NCI-H82 treated with DMSO at 0.1 percent for 48 hours (cell line): ENCODE results near the gene ANGPTL2.

Experiments
- DNase-seq: peaks from one replicate; lab custom pipeline; 2025; ENCODE audit not compliant: unreplicated experiment; lab: John Stamatoyannopoulos, UW

ANGPTL2 gene

DNA sequence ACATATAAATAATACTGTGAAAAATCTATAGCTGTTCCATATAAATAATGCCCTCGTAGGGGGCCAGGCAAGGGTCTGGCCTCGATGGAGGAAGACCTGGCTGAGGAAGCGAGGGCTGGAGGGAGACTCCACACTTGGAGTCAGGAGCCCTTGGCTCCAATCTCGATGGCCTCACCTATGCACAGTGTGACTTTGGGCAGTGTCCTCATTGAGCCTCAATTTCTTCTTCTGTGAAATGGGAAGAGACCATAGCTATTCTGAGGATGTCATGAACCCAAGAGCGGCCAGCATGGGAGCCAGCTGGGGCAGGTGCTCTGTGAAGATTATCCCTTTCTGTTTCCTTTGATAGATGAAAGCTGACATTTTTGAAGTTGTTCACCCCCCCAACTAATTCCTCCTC lies 24.8 kb downstream of the ANGPTL2 start:
- DNase-seq, result no peak

DNA sequence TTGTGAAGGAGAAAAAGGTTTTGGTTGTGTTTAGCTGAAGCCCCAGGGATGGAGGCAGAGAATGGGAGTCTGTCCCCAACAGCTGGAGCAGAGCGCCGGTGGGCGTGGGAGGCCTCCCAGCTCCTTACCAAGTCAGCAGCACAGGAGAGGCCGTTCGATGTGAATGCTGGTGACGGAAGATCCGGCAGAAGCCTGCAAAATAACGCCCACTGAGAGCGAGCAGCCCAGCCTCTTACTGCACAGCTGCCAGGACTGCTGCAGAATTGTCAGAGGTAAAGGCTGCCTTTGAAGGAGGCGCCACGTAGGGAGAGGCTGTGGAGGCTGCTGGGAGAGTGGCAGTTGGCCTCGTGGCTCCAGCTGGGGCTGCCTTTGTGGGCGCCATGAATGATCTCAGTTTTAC lies 26.2 kb downstream of the ANGPTL2 start:
- no peak for DNase-seq

DNA sequence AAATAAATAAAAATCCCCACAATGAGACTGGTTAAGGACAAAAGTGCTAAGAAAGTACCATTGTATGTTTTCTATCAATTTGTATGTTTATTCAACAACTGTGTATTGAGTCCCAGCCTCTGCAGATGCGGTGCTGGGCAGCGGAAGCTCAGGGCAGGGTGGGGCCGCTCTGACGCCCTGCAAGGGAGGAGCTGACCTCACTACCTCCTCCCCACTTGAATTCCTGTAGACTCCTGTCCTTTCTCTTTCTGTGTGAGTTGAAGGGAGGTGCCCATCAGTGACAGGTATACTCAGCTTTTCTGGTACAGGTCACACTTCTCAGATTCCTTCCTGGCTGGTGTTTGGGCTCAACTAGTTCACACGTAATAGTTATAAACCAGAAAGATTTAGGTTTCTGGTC lies 27.0 kb downstream of the ANGPTL2 start:
- no peak for DNase-seq

DNA sequence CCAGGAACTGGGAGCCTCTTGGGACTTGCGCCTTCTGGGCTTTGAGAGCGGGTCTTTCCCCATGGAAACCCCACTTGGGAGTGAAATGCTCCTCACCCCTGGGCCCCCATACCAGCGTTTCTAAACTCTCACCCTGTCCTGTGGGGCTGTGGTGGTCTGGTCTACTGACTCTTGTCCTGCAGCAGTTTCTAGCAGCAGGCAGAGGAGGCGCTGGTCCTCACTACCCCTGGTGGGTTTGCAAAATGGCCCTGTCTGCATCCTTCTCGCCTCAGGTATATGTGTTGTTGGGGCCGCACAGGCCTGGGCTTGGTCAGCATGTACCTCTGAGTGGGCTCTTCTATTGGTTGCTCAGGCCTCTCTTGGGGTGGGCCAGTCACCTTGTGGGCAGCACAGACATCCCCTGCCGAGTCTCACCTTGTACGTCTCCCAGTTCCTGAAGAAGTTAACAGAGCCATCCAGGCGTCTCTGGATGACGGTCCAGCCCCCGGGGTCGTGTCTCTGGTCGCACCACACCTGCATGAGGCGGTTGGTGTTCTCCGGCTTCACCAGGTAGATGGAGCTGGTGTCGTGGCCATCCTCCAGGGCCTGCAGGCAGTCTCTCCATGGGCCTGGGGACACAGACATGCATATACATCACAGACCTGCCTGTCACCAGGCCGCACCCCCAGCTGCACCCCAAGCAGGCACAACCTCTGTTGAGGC lies 29.0 kb downstream of the ANGPTL2 start:
- DNase-seq, result no peak

DNA sequence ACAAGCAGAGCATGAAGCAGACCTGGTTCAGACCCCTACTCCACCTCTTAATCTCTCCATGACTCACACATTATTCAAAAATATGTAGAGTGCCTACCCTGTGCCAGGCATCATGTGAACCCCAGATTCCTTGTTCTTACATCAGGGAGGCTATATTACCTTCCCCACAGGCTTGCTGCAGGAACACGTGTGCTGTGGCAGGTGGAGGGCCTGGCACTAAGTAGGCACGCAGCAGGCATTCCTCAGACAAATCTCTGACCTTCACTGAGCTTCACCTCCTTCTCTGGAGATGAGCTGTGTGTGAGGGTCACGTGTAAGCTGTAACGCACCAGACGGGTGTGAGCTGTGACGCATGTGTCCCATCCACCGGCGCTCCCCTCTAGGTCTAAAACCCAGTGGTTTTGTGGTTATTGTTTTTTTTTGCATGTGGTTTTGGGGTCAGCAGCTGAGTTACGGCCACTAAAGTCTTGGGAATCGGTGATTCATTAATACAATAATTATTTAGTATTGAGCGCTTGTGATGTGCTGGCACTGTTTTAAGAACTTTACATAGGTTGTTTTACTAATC lies 30.3 kb downstream of the ANGPTL2 start:
- DNase-seq, result no peak

DNA sequence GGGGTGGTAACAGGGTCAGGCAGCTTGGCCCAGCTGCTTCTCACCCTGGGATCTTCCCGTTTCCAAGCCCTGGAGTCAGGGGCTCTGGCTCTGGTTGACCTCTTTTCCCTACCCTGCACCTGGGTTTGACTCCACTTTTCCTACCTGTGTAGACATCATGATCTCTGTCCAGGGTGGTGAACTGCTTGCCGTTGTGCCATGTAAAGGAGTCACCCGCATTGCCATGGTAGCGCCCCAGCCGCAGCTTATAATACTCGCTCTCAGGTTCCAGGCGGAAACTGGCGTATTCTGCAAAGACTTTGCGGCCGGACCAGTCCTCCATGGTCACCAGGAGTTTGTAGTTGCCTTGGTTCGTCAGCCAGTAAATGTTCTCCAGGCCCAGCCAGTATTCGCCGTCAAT lies 30.9 kb downstream of the ANGPTL2 start:
- DNase-seq, result no peak

DNA sequence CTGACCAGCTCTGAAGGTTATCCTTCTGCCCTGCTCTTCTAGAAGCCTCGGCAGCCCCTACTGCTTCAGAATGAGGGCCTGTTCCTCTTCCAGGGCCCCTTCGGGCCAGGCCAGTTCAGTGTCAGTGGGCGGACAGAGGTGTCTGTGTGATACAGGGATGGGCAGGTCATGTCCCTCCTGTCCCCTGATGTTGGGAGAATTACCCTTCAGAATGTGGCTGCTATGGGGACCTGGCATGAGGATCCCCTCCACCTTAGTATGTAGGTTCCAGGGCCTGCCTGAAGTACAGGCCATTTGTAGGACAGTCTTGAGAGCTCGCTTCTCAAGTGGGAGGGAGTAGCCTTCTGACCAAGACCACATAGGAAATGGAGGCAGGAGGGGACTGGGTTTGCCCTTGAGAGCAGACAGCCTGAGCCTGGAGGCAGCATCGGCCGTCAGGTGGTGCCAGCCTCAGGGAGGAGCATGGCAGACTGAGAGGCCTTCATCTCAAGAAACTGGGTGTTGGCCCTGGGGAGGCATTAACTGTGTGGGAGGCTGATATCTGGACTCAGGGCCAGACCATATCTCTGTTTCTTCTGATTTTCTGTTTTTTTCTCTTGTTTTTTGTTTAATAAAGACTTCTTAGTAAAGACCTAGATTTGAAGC lies 32.0 kb downstream of the ANGPTL2 start:
- DNase-seq, result no peak

DNA sequence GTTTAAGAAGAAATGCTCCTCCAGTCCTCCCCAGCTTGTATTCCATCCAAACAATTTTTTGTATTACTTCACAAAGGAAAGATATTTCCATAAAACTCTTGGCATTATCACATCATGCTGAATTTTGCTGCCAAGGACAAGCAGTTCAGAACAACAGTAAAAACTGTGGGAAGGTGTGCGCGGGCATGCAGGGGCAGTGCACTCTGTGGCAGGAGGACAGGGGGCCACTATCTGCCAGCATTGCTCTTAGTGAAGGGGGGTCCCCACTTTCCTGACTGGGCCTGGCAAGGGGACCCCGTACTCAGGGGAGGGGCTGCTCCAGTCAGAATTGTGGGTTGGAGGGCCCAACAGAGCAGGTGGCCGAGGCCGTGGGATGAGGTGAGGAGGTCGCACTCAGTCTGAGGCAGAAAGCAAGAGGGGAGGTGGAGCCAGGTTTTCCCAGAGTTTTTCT lies 32.8 kb downstream of the ANGPTL2 start:
- DNase-seq, result no peak

DNA sequence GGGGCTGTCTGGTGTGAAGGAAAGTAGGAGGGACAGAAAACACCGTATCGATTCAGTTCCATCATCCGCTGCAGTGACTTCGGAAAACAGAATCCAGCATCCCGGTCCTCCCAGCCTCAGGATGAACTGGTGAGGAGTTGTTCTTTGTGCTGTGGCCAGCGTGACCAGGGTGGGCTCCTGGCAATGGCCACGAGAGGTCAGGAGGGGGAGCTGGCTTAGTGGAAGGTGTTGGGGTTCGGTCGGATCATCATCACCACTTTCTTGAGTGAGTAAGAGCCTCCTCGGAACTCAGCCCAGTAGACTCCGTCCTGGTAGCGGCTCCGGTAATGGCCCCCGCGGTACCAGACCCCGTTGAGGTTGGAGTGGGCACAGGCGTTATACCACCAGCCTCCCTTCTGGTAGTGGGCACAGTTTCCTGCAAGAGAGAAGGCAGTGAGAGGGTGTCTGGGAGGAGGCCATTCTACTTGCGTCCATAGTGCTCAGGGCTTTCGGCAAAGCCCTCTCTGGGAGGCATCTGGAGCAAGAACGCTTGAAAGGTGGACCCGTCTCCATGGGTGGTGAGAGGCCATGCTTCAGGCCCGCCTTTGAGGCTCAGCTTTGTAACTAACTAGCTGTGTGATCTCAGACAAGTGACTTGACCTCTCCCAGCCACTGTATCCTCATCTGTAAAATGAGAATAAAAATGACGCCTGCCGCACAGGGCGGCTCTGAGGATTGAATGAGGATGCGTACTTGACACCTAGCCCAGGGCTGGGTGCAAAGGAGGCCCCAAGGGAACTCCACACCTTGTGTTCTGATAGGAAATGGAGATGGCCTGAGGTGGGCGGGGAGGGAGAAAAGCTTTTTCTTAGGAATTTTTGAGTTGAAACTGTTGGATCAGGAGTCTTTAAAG lies 33.5 kb downstream of the ANGPTL2 start:
- no peak for DNase-seq

DNA sequence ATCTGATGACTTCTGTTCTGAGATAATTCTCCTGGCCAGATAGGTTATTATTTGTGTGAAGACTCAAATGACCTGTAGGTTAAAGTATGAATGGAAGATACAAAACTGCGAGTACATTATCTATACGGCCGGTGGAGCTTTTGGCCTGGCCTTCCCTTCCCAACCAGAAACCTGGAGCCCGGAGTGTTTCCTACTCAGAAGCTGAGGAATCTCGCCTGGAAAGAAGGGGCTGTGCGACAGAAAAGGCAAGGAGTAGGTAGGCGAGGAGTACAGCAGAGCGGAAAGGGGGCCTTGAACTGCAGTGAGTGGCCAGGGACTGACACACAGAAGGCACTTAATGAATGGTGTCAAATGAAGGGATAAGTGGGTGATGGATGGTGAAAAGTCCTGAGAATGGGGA lies 34.6 kb downstream of the ANGPTL2 start:
- no peak for DNase-seq

DNA sequence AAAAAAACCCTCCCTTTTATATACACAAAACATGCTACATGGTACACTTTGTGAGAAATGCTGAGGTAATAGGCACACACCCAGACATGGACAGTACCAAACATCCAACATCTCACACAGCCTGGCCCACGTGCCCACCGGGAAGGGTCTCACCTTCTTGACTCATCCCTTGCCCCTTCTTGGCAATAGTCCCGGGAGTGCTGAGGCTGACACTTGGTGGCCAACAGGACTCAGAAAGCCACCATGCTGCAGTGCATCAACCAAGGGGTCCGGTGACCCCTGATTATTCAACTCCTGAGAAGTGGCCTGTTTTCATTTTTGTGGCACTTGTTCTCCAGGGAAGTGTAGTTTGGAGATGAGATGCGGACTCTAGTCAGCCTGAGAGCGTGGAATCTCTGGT lies 35.0 kb downstream of the ANGPTL2 start:
- no peak for DNase-seq

DNA sequence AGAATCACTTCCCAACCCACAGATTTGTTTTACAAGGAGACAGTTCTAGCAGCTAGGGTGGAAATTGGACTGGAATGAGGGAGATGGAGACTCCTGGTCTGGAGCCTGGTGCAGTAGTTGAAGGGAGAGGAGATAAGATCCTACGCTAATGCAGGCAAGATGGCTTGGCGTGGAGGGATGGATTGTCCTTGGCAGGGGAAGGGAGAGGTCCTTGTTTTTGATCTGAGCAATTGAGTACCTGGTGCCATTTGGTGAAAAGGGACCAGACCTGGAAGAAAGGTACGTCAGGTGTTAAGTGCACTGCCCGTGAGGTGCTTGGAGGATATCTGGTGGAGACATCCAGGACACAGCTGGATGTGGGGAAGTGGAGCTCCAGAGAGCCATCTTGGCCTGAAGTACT lies 35.7 kb downstream of the ANGPTL2 start:
- DNase-seq, result no peak

DNA sequence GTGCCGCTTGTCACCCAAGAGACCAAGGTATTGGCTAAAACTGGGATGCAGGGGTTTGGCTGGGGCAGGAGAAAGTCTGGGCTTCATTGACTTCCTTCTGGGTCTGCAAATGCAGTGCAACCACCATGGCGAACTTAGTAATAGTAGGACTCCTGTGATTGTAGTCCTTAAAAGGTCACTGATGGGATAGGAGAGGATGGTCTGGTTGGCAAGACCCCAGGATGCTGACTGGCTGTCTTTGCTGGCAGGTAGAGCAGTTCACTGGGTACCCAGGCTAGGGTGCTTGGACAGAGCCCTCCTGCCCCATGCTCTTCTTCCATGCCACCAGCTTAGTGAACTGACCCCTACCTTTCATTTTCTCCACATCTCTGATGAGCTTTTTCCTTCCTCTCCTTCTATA lies 37.2 kb downstream of the ANGPTL2 start:
- no peak for DNase-seq

DNA sequence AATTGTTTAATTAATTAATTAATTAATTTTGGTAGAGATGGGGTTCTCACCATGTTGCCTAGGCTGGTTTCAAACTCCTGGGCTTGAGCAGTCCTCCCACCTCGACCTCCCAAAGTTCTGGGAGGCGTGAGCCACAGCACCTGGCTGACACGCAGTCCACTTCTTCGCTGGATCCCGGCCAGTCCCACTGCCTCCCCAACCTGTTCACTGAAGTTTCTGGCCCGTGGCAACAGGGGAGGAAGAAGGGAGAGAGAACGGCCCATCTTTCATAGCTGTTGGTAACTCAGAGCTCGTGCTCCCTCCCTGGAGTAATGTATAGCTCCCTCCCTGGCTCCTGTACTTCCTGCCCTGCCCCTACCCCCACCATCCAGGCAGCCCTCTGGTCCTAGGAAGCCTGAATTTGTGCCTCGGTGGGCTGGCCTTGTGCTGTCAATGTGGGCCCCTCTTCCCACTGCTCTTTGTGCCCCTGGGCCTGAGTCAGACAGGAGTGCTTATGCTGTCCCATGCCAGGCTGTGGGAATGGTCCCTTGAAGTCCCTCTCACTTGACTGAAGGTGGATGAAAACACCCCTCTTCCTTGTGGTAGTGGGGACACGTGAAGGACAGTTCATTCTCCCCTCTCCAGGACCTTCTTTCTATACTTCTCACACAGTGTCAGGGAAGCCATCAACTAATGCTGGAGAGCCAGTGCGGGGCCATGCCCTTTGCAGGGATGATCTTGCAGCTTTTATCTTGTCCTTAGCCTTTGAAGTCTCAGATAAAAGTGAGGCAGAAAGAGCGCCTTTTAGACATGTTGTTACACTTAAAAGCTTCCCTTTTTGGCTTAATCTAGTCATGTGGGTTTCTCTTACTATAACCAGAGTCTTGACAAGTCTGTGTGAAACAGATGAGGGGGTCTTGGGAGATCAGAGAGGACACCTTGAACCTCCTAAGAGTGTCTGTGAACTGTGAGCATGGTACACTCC lies 38.1 kb downstream of the ANGPTL2 start:
- DNase-seq, result no peak

DNA sequence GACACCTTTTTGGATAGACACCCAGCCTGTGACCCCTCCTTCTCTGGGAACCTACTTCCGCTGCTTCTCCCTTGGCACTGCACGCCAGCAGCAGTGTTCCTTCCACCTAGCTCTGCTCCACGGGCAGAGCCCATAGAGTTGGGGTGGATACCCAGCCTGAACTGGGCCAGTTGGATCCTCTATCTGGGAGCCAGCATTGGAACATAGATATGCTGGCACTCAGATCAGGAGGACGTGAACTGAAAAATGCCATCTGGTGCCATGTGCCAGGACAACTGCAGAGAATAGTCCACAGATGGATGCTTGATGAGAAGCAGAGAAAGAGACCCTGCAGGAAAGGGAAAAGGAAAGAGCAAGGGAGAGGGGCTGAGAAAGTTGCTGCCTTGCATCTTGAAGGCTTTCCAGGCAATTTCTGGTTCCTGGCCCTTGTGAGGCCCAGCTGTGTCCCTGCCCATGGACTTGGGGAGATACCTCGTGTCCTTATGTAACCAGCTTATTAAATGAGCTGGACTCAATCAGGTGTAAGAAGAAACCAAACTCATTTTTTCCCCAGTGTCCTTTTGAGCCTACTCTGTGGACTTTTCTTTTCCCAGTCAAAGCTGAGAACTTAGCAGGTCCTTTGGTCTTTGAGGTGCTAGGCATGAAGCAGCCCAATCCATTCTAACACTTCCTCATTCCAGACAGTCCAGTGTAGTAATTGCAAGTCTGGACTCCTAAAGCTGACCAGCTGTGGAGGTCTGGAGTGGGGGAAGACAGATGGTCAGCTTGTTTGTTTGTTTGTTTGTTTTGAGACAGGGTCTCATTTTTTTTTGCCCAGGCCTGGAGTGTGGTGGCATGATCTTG lies 39.1 kb downstream of the ANGPTL2 start:
- no peak for DNase-seq

DNA sequence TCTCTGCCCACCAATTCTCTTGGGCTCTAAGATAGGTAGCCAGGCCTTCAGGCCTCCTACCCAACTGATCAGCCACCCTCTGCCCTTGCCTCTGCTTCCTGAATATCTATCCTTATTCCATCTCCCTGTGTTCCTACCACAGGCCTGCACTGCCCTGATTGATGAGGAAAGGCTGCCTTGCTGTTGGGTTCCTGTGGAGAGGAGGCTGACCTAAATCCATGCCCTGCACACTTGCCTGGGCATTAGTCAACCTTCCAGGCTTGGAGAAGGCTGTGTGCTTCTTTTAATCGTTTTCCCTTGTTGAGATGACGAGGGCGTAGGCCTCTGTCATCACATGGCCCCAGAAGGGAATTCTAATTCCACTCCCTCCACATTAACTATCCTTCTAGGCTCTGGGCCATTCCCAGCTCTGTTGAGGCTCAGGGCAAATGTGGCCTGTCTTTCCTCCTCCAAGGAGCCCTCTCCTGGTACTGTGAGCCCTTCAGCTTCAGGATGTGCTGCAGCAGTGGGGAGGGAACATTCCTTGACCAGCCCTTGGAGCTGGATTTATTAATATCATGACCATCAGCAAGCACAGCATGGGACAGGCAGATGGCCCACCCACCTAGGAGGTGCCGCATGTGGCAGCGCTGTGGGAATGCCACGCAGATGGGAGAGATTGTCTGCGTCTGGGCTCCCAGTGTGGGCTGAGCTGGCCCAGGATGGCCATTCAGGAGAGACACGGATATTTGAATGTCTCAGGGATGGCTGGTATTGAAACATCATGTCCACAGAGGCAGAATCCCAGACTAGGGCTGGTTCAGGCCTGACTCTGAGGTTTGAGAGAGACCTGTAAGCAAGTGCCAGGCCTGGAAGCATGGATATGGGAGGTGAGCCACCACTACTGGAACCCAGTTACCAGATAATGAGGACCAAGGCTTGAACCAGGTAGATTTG lies 40.9 kb downstream of the ANGPTL2 start:
- DNase-seq, result no peak

DNA sequence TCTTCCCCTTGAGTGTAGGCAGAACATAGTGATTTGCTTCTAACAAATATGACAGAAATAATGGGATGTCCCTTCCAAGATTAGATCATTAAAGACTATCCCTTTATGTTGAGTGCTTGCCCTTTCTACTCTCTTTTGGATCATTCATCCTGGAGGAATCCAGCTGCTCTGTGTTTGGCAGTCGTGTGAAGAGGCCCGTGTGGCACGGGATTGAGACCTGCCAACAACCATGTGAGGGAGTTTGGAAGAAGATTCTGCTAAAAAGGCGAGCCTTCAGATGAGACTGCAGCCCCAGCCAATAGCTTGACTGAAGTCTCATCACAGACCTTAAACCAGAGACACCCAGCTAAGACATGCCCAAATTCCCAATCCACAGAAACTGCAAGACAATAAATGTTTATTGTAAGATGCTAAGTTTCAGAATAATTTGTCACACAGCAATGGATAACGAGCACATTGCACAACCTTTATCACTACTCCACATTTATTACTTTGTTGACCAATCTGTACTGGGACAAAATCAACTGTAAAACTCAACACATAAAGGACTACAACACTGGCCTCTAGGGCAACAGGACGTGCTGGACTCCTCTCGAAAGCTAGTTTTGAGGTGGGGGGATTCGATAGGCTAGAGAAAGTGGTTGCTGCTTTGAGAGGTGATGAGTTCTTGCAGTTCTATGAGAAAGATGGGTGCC lies 42.8 kb downstream of the ANGPTL2 start:
- no peak for DNase-seq

DNA sequence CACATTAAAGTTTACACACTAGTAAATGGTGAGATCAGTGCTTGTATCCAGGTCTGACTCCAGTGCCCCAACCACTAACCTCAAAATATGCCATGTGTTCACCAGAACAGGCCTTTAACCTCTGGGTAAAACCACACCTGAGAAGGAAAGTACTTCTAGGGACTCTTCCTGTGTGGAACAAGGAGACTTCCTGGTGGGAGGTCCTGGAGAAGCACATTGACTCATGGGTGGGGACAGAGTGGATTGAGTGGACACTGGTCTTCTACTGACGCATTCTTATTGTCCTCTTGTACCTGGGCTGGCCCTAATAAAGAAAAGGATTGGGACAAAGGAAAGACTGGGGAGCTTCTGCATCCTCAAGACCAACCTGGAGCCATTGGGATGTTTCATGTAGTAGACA lies 43.4 kb downstream of the ANGPTL2 start:
- DNase-seq, result no peak
